ENCODE measurements around the gene FER1L5.

FER1L5 gene

DNA sequence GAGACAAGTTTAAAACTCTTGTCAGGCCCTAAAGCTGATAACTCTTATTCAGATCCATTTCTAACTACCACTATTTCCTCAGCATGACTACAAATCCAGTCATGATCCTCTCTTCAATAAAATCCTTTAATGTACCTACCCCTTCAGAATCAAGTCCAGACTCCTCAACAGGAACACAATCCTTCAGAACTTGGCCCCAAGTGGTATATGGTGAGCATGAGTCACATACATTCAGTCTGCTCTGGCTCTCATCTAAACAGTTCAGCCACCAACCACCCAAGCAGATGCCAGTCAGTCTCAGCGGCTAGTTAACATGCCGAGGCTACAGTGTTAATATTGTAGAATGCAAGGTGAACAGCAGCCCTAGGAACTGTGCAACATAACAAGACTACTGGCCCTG, 87.6 kb downstream of the FER1L5 start:
- TF ChIP-seq, protein P1, sequence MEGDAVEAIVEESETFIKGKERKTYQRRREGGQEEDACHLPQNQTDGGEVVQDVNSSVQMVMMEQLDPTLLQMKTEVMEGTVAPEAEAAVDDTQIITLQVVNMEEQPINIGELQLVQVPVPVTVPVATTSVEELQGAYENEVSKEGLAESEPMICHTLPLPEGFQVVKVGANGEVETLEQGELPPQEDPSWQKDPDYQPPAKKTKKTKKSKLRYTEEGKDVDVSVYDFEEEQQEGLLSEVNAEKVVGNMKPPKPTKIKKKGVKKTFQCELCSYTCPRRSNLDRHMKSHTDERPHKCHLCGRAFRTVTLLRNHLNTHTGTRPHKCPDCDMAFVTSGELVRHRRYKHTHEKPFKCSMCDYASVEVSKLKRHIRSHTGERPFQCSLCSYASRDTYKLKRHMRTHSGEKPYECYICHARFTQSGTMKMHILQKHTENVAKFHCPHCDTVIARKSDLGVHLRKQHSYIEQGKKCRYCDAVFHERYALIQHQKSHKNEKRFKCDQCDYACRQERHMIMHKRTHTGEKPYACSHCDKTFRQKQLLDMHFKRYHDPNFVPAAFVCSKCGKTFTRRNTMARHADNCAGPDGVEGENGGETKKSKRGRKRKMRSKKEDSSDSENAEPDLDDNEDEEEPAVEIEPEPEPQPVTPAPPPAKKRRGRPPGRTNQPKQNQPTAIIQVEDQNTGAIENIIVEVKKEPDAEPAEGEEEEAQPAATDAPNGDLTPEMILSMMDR (IDR thresholded peaks at IDR 0.05; ENCODE audit: control insufficient read depth, extremely low read depth, insufficient read depth) = no peak
- H3K4me3 ChIP-seq (ENCODE audit: low read depth, low read length) = no peak overlapping the region
- DNase-seq (ENCODE audit: low read depth) = no peak

GRCh38 chr2:96733931-96734330, 91.4 kb downstream of the FER1L5 start:
- TF ChIP-seq, protein P1 (IDR thresholded peaks at IDR 0.05; ENCODE audit: control insufficient read depth, extremely low read depth, insufficient read depth) = no peak
- H3K4me3 ChIP-seq (ENCODE audit: low read depth, low read length) = no peak overlapping the region
- no peak for DNase-seq (ENCODE audit: low read depth)

DNA sequence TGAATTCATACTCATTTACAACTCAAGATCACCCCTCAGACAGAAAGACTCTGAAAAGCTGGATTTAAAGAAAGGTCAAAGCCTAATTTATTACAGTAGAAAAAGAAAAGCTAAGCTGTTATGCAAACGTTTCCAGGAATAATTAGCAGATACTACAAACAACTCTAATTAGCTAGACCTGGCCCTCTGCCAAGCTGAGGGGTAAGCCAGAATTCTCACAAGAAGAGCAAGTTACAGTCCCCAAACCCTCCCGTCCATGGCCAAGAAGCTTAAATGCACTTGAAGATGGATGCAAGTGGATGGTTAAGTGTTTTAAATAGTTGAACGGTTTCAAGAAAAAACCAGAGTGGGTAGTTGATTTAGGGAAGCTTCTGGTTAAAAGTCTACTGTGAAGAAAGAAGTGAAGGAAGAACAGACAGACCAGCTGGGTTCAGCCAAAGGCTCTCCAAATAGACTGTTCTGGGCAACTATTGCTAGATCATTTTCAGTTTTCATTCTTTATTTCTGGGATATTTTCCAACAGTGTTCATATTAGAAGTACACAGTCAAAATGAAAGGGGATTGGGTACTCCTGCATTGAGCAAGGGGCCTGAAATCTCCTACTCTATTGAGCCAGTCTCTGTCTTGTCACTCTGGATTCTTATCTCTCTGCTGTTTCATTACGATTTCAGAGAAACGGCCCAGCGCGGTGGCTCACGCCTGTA, 92.5 kb downstream of the FER1L5 start:
- DNase-seq (ENCODE audit: low read depth) = no peak
- TF ChIP-seq, protein P1 (IDR thresholded peaks at IDR 0.05; ENCODE audit: control insufficient read depth, extremely low read depth, insufficient read depth) = no peak
- no peak overlapping the region for H3K4me3 ChIP-seq (ENCODE audit: low read depth, low read length)

- DNase-seq (ENCODE audit: low read depth) = no peak
- TF ChIP-seq, protein P1 (IDR thresholded peaks at IDR 0.05; ENCODE audit: control insufficient read depth, extremely low read depth, insufficient read depth) = no peak
- H3K4me3 ChIP-seq (ENCODE audit: low read depth, low read length) = no peak overlapping the region
These were observed 94.7 kb downstream of the FER1L5 start for GRCh38 chr2:96737251-96737650.

GRCh38 chr2:96737831-96738230, 95.3 kb downstream of the FER1L5 start:
- H3K4me3 ChIP-seq (ENCODE audit: low read depth, low read length) = no peak overlapping the region
- no peak for DNase-seq (ENCODE audit: low read depth)
- TF ChIP-seq, protein P1 (IDR thresholded peaks at IDR 0.05; ENCODE audit: control insufficient read depth, extremely low read depth, insufficient read depth) = no peak

GRCh38 chr2:96739076-96739632, 96.6 kb downstream of the FER1L5 start:
- DNase-seq (ENCODE audit: low read depth) = no peak
- H3K4me3 ChIP-seq (ENCODE audit: low read depth, low read length) = peak overlapping the region; percentile 91
- TF ChIP-seq, protein P1 (IDR thresholded peaks at IDR 0.05; ENCODE audit: control insufficient read depth, extremely low read depth, insufficient read depth) = no peak
